Amniotic stem cell (primary cell): ENCODE measurements around the gene PAF1.
"Not testable (repeated sequence)": the region's sequence is repeated elsewhere in the genome, so short reads cannot be mapped to it uniquely, and the experiment has no call there.

Experiments used
- DNase-seq: peaks from one replicate; lab custom pipeline; 2025; lab: John Stamatoyannopoulos, UW

The PAF1 gene

DNA sequence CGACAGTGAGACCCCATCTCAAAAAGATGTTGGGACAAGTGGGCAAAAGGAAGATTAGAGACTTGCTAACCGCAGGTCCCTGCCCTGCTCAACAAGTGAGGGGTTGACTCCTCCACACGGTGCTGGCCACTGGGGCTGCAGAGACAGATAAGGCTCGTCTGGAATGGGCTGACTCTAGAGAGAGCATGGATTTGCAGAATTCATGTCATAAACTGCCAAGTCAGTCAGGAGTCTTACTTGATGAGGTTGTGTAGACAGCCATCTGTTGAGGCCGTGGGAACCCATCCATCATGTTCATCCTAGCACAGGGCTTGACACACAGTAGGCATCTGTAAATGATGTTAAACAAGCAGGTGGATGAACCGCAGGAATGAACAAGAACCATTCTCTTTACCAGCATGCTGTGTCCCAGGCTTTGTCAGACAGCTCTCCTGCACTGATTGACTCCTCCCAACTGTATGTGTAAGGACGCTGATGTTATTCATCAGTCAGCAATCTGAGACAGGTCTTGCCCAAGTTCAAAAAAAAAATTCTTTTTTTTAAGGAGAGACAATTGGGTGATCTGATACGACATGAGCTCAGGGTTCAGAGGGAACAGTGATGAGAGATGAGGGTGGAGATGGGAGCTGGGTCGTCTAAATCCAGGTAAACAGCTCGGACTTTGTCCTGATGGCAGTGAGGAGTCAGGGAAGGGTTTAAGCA lies 8.8 kb downstream of the PAF1 start:
- DNase-seq = no peak

DNA sequence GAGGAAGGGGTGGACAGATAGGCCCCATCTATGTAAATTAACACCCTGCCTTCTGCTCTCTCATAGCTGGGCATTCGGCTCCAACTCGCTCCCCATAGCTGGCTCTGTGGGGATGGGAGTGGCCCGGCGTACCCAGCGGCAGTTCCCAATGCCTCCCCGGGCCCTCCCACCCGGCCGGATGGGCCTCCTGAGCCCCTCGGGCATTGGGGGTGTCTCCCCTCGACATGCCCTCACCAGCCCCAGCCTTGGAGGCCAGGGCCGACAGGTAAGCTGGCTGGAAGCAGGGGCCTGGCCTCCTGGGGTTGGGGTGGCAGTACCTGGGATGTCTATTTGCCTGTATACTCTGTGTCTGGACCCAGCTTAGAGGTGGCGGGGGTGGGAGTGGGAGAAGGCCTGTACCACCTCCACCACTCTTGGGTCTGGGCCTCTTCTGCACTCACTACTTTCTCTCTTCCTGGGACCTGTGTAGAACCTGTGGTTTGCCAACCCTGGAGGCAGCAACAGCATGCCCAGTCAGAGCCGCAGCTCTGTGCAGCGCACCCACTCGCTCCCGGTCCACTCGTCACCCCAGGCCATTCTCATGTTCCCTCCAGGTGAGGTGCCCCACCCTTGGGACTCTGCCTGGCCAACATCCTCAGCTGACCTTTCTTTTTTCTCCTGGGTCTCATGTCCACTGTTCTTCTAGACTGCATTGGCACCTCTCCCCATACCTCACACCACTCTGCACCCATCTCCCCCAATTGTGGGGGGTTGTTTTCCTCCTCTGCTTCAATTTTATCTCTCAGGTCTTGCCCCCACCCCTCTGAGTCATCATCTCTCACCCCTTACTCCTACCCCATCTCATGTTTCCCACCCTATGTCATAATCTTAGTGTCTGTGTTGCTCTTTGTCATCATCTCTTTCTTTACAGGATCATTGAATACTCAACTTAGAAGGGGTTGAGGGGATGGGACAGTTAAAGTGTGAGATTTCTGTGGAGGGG lies 10.1 kb downstream of the PAF1 start:
- no peak for DNase-seq

DNA sequence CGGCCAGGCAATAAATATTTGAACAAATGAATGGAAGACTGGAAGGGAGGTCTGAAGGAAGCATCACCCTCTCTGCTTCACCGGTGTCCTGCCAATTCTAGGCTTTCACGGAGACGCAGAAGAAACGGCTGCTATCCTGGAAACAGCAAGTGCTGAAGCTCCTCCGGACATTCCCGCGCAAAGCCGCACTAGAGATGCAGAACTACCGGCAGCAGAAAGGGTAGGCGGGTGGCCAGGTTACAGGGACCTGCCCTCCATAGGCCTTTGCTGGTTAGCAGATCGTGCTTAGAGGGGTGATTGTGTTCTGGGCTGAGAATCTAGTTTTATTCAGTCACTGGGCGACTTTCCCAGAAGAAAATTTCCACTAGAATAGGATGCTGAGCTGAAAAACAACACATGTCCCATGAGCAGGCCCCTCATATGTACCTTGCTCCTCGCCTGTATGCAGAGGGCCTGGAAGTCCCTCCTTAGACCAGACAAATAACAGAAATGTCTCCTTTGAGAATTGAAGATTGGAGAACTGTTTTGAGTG lies 11.0 kb downstream of the PAF1 start:
- DNase-seq = no peak

DNA sequence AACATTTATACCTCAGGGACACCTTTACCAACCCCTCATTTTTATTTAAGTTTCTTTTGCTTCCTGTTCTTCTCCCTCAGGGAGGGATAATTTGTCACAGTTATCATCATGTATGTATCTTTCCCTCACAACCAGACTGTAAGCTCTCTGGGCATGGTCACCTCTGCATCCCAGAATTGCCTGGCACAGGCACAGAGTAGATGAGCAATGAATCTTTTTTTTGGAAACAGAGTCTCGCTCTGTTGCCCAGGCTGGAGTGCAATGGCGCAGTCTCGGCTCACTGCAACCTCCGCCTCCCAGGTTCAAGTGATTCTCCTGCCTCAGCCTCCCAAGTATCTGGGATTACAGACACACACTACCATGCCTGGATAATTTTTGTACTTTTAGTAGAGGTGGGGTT lies 11.5 kb downstream of the PAF1 start:
- DNase-seq = not testable (repeated sequence)

DNA sequence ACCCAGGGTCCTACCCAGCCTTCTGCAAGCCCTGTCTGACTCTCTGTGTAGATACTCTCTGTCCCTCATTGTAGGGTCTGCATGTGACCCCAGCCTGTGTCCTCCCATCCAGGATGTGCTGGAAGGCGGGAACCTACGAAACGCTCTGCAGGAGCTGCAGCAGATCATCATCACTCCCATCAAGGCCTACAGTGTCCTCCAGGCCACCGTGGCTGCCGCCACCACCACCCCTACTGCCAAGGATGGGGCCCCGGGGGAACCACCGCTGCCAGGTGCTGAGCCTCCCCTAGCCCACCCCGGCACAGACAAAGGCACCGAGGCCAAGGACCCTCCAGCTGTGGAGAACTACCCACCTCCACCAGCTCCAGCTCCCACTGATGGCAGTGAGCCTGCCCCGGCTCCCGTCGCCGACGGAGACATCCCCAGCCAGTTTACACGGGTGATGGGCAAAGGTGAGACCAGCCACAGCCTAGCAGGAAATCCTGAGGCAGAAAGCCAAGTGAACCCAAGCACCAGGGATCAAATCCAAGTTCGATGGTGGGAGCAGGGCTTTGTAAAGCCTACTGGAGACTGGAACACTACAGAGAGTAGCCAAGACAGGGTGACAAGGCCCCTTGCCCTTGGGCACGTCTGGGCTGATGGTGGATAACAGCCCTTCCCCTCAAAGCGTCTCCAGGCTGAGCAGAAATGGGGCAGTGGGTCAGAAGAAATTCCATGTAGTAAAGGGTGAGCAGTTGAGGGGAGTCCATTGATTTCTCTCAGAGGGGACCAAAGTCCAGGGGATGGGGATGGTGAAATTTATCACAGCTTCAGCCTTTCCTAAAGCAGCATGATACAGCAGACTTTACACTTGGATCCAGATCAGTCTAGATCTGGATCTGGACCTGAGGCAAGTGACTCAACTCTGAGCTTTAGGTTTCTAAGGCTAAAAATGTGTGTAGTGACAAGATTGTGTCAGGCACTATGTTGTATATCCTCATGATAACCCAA lies 13.2 kb downstream of the PAF1 start:
- DNase-seq = no peak

DNA sequence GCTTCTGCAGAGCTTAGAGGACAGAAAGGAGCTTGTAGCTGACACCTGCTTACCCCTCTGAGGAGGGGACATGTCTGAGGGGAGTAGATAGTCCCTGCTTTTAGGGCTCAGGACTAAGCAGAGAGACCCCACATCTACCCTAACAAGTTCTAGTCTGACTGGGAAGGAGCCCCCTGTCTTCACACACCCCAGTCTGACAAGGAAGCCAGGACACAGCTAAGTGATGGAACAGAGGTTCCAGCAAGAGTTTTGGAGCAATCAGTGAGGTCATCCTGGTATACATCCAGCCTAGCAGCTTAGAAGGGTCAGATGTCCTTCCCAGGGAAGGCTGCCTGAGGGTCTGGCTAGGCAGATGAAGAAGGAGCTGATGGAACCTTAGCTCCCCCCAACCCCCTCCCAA lies 15.0 kb downstream of the PAF1 start:
- no peak for DNase-seq

DNA sequence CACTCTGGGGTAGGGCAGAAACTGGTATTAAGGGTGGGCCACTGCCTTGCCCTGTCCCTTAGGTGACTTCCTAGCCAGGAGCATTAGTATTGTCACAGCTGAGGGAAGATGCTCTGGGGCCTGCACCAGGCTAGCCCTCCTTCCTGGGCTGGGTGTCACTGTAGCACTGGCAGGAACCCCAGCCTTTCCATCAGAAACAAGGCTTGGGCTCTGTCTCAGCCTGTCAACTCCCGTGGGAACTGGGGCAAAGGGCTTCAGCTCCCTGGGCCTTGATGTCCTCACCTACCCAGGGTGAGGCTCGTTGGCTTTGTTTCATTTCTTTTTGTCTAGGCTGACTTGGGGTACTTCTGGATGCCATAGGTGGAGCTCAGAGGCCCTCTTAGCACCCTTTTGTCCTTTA lies 18.0 kb downstream of the PAF1 start:
- DNase-seq = no peak

DNA sequence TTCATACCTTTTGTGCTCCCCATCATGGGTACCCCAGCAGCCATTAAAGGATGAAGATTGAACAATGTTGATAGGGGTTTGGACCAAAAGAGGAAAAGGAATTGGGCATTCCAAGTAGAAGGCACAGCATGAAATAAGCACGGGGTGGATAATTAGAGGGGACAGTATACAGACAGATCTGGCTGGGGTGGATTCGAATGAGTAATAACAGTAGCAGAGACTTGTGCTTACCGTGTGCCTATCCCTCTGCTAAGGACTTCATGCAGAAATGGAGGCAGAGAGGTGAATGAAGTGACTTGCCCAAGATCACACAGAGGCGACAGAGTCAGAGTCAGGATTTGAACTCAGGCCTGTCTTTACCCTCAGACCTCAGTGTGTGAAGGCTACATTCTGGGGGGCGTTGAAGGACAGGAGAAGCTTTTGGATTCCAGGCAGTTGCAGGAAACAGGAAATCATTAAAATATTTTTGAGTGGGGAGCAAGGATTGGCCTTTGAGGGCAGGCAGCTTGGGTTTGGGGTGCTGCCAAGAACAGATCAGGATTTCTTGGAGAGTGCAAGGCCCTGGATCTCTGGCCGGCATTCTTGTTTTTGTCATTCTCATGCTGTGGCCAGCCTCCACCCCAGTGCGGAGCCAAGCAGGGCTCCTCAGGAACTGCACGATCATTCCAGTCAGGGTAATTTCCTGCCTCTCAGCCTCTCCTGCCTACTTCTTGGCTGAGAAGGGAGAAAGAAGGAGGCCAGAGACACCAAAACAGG lies 18.7 kb downstream of the PAF1 start:
- peak; percentile 75 for DNase-seq

DNA sequence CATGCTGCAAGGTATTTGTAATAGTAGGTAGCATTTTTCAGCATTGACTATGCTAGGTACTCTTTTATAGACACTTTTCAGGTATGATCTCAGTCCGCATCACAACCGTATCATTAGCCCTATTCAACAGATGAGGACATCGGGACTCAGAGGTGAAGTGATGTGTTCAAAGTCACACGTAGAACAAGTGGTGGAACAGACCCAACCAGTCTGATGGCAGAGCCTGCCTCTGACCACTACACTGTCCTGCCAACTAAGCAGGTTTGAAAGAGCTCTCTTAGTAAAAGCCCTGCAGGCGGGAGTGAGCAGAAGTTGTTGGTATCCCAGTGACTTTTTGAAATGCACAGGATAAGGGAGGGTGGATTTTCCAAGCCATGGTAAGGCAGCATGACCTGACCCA lies 20.2 kb downstream of the PAF1 start:
- DNase-seq = no peak

DNA sequence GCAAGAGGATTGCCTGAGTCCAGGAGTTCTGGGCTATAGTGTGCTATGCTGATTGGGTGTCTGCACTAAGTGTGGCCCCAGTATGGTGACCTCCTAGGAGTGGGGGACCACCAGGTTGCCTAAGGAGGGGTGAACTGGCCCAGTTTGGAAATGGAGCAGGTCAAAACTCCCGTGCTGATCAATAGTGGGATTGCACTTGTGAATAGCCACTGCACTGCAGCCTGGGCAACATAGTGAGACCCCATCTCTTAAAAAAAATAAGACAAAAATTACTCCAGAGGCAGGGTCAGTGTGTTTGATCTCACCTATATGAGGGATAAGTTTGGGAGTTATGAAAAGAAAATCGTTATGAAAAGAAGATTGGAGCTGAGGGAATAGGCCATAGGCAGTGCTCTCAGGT lies 21.7 kb downstream of the PAF1 start:
- no peak for DNase-seq

DNA sequence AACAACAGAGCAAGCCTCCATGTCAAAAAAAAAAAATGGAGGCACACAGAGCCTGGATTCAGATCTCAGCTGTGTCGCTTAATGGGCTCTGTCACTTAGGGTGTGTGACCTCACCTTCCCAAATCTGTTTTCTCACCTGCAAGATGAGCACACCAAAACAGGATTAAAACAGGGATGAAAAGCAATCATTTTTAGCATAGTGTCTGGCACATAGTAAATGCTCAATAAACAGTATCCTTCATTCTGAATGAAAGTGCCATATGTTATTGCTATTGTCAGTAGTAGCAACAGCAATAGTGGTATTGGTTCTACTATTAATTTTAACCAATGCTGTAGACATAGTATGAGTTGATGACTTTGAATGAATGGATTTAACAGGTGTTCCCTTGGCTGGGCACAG lies 25.4 kb downstream of the PAF1 start:
- DNase-seq = no peak

DNA sequence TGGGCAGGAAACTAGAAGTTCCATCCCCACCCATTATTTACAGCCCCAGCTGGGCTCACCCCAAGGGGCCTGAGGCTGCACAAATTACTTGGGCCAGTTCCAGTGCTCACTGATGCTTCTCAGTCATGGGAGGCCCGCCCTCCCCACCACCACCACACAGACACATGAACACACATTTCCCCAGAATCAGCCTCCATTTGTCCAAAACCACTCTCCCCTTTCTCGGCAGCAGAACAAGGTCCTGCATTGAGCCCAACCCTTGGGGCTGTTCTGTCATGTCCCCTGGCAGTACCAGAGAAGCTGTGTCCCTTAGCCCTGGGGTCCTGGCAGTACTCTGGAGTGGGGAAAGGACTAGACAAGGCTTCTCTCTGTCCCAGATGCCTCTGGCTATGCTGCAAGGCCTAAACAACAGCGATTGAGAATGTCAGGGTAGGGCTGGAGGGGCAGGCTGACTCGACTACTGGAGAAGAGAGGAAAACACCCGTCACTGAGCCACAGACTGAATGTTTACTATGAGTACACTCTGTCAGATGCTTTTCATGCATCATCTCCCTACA lies 26.9 kb downstream of the PAF1 start:
- peak; percentile 29 for DNase-seq

DNA sequence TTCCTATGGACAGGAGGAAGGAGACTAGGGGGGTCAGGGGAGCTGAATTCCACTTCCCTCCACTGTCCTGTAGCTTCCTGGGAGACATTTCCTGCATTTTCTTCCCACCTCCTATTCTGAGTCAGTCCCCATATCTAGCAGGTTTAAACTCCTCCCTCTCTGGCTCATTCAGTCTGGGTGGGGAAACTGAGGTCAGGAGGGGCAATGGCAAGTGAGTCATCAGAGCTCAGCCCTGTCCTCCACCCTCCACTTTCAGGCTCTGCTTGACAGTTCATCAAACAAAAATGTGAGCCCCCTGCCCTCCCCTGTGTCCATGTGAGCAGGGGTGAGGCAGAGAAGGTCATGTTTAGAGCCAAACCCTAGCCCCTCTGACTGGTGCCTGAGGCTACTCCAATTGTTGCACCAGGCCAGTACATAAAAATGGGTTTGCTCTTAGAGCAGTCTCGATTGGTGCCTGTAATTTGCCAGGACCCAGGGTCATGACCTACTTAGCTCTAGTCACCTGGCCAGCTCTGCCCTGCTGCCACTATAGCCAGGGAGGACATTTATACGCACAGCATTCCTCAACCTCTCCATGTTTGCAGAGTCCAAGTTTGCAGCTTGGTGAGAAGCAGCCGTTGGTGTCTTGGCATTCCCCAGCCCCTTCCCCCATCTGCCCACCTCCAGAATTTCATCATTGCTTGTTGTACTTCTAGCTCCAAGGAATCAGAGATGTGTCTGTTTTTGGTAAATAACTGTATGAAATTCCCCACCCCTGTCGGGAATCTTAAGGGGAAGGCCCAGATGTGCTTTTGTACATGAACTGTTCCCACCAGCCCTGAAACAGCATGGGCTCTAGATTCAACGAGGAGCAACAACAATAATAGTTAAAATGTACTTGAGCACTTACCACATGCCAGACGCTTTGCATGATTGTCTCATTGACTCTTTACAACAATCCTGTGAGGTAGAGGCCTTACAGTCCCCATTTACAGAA lies 27.9 kb downstream of the PAF1 start:
- no peak for DNase-seq

DNA sequence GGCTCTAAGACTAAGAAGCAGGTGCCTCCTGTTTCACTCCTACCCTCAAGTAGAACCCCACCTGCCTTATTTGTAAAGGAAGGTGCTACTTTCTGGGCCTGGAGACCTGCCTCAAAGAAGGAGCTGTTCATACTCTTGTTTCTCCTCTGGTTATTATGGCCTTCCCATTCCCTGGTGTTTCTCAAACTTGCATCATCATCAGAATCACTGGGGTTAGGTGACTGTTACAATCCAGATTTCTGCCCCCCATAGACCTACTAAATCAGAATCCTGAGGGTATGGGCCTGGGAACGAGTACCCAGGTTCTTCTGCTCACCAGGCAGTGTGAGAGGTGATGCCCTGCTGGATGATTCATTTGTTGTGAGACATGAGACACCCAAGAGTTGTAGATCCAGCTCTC lies 30.3 kb downstream of the PAF1 start:
- no peak for DNase-seq

DNA sequence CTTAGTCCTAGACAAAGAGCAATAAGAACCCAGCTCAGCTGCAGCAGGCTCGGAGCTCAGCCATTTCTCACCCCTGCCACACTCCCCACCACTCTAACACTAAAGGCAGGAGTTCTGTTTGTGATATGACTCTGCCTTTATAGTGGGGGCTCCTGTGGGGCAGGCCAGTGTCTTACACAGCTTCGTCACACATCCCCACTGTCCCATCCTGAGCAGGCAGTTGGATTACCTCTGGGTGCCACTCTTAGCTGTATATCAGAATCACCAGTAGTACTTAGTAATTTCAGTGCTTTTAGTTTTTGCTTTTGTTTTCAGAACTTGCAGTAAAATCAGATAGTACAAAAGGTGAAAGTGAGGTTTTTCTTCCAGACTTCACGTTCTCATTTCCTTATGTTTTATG lies 31.9 kb downstream of the PAF1 start:
- DNase-seq = no peak

DNA sequence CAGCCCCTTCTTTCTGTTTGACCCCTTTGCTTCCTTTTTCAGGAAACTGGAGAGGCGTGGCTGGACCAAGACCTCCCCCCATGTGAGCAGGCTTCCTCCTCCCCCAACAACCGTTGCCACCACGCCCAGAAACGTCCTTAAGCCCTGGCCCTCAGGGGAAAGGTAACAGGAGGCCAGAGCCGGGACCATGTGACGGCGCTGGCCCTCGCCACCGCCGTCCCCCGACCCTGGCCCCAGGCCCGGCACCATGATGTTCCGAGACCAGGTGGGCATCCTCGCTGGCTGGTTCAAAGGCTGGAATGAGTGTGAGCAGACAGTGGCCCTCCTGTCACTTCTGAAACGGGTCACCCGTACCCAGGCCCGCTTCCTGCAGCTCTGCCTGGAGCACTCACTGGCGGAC lies 34.3 kb downstream of the PAF1 start:
- DNase-seq = no peak

DNA sequence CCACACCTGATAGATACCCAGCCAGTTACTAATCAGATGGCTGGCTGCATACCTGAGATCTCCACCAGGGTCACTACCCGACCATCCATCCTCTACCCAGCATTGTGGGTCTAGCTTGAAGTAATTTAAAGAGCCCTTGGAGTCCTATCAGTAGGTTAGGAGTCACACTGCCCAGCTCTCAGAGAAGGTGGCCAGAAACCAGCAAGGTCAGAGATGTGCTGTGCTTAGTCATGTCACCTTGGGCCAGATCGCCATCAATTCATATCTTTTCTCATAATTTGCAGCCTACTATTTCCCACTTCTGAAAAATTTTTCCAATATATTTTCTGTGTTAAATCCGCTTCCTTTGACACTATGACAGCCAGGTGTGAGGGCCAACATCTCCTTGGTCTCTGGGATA lies 34.8 kb downstream of the PAF1 start:
- DNase-seq = no peak

DNA sequence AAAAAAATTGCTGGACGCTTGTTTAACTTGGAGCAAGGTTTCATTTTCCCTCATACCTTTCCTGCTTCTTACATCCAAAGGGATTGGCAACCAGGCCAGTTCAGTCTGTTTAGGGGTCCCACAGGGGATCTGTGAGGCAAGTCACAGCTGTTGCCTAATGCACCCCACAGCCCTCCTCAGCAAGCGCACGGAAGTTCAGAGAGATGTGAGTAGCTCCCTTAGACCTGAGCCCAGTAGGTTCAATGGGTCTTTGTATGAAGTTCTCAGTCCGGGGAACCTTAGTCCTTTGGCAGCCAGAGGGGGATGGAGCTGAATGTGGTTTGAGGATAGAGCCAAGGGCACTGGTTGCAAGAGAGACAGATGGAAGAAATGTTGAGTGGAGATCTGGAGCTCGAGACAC lies 35.7 kb downstream of the PAF1 start:
- no peak for DNase-seq

DNA sequence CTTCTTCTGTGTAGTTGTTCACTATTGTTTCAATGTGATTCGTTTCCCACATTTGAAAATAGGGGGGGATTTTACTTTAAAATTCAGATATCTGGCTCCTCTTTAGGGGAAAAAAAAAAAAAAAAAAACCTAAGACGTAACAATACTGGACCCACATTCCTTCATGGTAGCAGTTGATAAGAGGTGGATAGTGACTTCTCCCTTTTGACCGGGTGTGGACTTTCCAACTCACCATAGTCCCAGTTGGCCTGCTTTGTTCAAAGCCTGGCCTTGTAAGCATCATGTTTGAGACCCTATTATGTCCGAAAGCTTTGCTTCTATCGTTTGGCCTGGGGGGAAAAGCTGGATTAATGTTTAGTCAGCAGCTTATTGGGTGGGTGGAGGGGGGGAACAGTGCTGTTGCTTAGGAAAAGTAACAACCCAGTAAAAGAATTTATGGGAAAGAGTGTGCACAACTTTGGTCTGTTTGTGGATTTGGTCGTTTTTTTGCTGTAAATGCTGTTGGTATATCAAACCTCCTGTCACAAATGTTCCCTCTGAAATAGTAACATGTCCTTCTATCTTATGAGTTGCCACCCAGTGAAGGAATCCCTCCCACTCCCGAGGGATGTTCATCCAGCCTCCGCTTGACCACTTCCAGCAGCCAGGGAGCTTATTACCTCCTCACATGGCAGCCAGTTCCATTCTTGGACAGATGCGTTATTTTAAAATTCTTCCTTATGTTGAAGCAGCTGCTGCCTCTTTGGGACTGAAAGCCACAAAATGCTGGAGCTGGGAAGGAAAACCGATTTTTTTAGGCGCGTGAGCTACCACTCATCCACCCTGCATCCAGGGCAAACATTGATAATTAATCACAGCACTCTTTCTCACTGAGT lies 38.3 kb downstream of the PAF1 start:
- DNase-seq = no peak
